Pancreas (tissue), 10 donors: ENCODE results near the gene KCNC3. TPM values are rescaled to one million over a fixed set of nuclear protein-coding genes. Genes with fewer than 3 reads are reported as not detected.
"Not testable (repeated sequence)": the region's sequence is repeated elsewhere in the genome, so short reads cannot be mapped to it uniquely, and the experiment has no call there.

Experiments
- ATAC-seq, 4 donors: fragments of 200-7000 bp; cut with Tn5 transposase; one replicate each; pipeline versions ENCODE4 v1.8.0 to v1.9.1; 2020; ENCODE audit warnings: mild to moderate bottlenecking in 4 of 4, moderate library complexity in 4 of 4
- DNase-seq, 6 donors: peaks; one replicate each; pipeline ENCODE4 v3.0.0-alpha.2; 2020
- FAIRE-seq: peaks from 2 replicates; lab custom pipeline; 2012; peaks lifted over from hg19 to GRCh38; lab: Jason Lieb, UNC
- H3K27ac ChIP-seq, 4 donors: fragments of 200-600 bp; sonication (generic); 1 replicate in 3 of 4; 2 replicates in 1 of 4; pipeline versions ENCODE4 v1.5.0 to v1.8.0; 2020
- H3K27me3 ChIP-seq, 4 donors: fragments of 200-600 bp; one replicate each; pipeline ENCODE4 v1.8.0; 2021
- H3K36me3 ChIP-seq, 3 donors: fragments of 200-600 bp; sonication (generic) in 1 of 3; one replicate each; pipeline versions ENCODE4 v1.5.0 to v1.8.0; 2020 to 2021
- H3K4me1 ChIP-seq, 3 donors: fragments of 200-600 bp; one replicate each; pipeline ENCODE4 v1.8.0; 2021
- H3K4me3 ChIP-seq, 4 donors: fragments of 200-600 bp; sonication (generic) in 2 of 4; one replicate each; pipeline versions ENCODE4 v1.5.0 to v1.8.0; 2020 to 2021
- H3K9me3 ChIP-seq, 4 donors: fragments of 200-600 bp; one replicate each; pipeline ENCODE4 v1.8.0; 2021
- WGBS, 2 donors: extraction: QIAGEN DNeasy Blood & Tissue Kit; methylation state at CpG; one replicate each; pipeline ENCODE4 v1.1.7; 2013; 5-methylcytosine and 5-hydroxymethylcytosine counted together
- intact Hi-C, 3 donors: fragments of 100-400 bp; cut with DNase I; formaldehyde crosslinking; loops; one replicate each; pipeline versions ENCODE4 v1.11.1 to v1.14.2; 2022
- polyA plus RNA-seq, 2 donors: library from polyadenylated mRNA; stranded (reverse); fragments of 200-250 nt; gene quantifications; one replicate each; pipeline ENCODE4 v1.2.3, GENCODE V29; 2013
- total RNA-seq, 6 donors: library from RNA; stranded (reverse); fragmentation: NEBNext Ultra II Directional in 4 of 6; extraction: Animal tissue kit (Norgen Biotek cat#: 25700) in 4 of 6; gene quantifications; one replicate each; pipeline versions ENCODE4 v1.2.1 to v1.2.4, GENCODE V29; 2021 to 2023
- TF ChIP-seq, protein P1 (sequence below), 4 donors: fragments of 200-600 bp; sonication (generic) in 3 of 4; IDR thresholded peaks; one replicate each; pipeline versions ENCODE4 v1.5.0 to v1.8.0; 2021; ENCODE audit warnings: antibody characterized with exemption in 4 of 4
- donor health status: healthy with polysubstance abuse.
- donor health status: DM: no; HTN: no; CAD: no; lungs with moderate emphysema.
- donor health status: DM: no; HTN: no; CAD: no.
- donor health status: control.
- donor health status: control.
- donor health status: Bipolar disorder and iron deficiency.
- donor health status: DM: yes; HTN: yes; CAD: no.
- donor health status: DM: no; HTN: no; CAD: no.
- donor health status: DM: no; HTN: no; CAD: no.
- donor health status: DM: yes; HTN: yes; CAD: no.

KCNC3 gene
- total and polyA plus RNA-seq, 8 donors, result 2.4 to 7.1 (median 3.6) TPM

DNA sequence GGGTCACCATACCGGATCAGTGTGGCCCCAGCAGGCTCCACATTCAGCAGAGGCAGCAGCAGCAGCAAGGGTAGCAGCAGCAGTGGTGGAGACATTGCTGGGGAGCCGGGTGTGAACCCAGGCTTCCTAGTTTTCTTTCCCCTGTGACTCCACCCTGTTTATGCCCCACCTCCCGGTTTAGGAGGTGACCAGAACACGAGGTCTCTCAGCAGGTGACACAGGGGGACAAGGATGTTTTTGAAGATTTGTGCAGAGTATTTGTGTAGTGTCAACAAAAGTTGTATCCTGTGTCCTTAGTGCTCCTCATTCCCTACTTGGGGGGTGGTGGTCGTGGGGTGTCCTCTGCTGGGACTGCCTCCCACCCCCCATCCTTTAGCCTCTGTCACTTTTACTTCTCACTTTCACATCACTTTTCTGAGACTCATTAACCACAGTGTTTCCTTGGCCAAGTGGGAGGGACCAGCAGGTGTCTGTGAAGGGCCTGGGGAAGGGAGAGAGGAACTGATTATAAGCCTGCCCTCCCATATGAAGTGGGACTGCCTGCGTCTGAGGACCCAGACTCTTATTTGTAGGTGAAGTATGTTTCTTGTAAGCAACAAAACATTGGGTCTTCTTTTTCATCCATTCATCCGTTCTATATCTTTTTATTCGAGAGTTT, 15.6 kb upstream of the KCNC3 start:
- Histone ChIP-seq H3K4me1 (no peaks in the 10 kb centered on the region), H3K27me3 (no peaks in the 10 kb centered on the region), H3K9me3 (no peaks in the 10 kb centered on the region), H3K4me3 (no peak overlapping the region), H3K36me3 (no peaks in the 10 kb centered on the region), H3K27ac (no peak overlapping the region)
- DNase-seq, result peak in 1 of 6 donors; percentile 25
- no peak for FAIRE-seq
- TF ChIP-seq, protein P1, sequence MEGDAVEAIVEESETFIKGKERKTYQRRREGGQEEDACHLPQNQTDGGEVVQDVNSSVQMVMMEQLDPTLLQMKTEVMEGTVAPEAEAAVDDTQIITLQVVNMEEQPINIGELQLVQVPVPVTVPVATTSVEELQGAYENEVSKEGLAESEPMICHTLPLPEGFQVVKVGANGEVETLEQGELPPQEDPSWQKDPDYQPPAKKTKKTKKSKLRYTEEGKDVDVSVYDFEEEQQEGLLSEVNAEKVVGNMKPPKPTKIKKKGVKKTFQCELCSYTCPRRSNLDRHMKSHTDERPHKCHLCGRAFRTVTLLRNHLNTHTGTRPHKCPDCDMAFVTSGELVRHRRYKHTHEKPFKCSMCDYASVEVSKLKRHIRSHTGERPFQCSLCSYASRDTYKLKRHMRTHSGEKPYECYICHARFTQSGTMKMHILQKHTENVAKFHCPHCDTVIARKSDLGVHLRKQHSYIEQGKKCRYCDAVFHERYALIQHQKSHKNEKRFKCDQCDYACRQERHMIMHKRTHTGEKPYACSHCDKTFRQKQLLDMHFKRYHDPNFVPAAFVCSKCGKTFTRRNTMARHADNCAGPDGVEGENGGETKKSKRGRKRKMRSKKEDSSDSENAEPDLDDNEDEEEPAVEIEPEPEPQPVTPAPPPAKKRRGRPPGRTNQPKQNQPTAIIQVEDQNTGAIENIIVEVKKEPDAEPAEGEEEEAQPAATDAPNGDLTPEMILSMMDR (IDR thresholded peaks at IDR 0.05), result no peak
- intact Hi-C loops, result no loop called here
- WGBS, 2 donors, result 83 to 85% methylated on average over 8 of the region's 8 CpGs
- ATAC-seq, result peak in 1 of 4 donors; percentile 60

DNA sequence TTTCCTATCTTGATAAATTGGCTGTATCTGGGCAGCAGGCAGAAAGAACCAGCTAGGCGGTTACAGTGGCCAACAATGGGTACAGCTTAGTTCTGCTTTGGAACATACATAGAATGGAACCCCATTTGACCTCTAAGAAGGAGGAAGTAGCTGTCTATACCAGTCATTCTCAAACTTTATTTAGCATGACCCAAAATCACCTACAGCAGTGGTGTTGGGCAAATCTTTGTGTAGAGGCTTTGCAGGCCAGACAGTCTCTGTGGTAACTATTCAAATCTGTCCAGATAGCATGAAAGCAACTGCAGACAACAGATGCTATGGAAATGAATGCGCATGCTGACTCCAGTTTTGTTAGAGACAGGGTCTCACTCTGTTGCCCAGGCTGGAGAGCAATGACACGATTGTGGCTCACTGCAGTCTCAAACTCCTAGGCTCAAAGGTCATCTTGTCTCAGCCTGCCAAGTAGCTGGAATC, 12.0 kb upstream of the KCNC3 start:
- TF ChIP-seq, protein P1 (IDR thresholded peaks at IDR 0.05), result no peak
- intact Hi-C loops, result no loop called here
- Histone ChIP-seq H3K27me3 (no peaks in the 10 kb centered on the region), H3K4me1 (no peaks in the 10 kb centered on the region), H3K36me3 (no peaks in the 10 kb centered on the region), H3K4me3 (no peak overlapping the region), H3K27ac (no peak overlapping the region), H3K9me3 (no peaks in the 10 kb centered on the region)
- DNase-seq (no peak), FAIRE-seq (no peak), ATAC-seq (peak in 2 of 4 donors; percentile 49 to 70)
- 75 to 77% methylated on average over 3 of the region's 3 CpGs for WGBS, 2 donors

DNA sequence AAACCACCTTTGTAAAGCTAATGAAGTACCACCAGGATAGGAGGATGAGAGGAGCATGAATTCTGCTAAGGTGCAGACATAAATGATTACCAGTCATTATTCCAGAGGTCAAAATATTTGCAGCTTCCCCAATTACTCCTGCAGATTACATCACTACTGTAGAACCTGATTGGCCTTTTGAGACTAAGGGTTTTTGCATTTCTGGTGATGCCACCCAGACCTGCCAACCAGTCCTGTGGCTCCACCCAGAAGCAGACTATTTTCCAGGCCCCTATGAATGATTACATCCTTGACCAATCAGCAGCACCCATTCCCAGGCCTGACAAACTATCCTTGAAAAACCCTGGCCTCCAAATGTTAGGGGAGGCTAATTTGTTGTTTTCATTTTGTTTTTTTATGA, 11.2 kb upstream of the KCNC3 start:
- Histone ChIP-seq H3K27me3 (no peaks in the 10 kb centered on the region), H3K4me3 (no peak overlapping the region), H3K9me3 (no peaks in the 10 kb centered on the region), H3K36me3 (no peaks in the 10 kb centered on the region), H3K4me1 (no peaks in the 10 kb centered on the region), H3K27ac (no peak overlapping the region)
- intact Hi-C loops, result no loop called here
- no peak for ATAC-seq
- no peak for FAIRE-seq
- TF ChIP-seq, protein P1 (IDR thresholded peaks at IDR 0.05), result no peak
- DNase-seq, result no peak

DNA sequence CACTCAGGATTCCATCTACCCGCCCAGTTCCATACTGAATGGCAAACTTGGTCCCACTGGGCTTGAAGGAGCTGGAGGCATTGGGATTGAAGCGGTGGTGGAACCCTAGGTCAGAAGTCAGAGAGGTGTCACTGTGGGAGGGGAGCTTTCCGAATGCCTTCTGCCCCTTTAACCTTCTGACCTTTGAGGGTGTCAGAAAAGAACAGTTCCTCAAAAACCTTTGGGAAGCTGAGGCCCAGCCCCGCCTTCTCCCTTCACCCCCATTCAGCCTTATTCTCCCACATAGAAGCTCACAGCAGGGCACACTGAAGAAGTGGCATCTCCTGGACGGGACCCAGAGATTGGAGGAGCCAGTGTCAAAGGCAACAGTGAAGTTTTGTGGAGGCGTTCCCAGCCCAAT, 7.9 kb upstream of the KCNC3 start:
- H3K4me3 ChIP-seq, H3K27ac ChIP-seq, H3K4me1 ChIP-seq, intact Hi-C loops, H3K36me3 ChIP-seq, H3K9me3 ChIP-seq, FAIRE-seq, ATAC-seq, H3K27me3 ChIP-seq: not testable (repeated sequence)
- DNase-seq, result peak in 1 of 6 donors; percentile 19
- 93 to 95% methylated on average over 5 to 6 of the region's 6 CpGs for WGBS, 2 donors

DNA sequence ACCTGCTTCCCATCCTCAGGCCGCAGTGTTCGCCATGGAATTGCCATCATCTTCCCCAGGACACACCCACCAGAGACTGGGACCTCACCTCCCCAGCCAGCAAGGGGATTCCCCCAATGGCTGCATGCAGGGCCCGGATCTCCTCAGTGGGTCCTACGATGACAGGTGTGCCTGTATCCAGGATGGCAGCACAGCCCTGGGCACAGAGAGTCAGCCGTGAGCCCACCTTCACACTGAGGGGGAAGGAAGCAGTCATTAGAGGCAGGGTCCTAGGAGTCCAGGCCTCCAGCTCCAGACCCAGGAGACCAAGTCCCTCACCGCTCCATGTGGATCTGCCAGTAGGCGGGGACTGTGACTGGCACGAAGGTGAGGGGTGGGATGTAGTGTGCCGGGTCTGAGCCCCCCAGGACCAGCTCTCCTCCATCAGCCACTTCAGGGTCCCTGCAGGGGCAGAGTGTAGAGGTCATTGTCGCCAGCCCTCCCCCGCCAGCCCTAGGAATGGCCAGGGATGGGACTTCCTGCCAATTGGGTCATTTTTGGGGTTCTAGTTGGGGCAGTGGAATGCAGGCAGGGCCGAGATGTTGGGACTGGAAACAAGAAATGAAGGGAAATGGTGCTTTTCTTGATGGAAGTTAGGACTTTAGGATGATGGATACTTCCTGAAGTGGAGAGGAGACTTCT, 5.7 kb upstream of the KCNC3 start:
- no peaks in the 10 kb centered on the region for H3K27me3 ChIP-seq
- peak in 5 of 6 donors; percentile 37 to 54 (median 46) for DNase-seq
- H3K4me1 ChIP-seq, result peaks cover 4 to 16% (median 7%) of the 10 kb centered on the region in 3 donors

More for the DNA sequence above, 5.7 kb upstream of the KCNC3 start:
- TF ChIP-seq, protein P1 (IDR thresholded peaks at IDR 0.05), result no peak
- ATAC-seq (no peak), FAIRE-seq (no peak)
- WGBS, 2 donors, result 94% methylated on average over 12 of the region's 12 CpGs
- Histone ChIP-seq H3K27ac (no peak overlapping the region), H3K36me3 (no peaks in the 10 kb centered on the region), H3K4me3 (no peak overlapping the region), H3K9me3 (no peaks in the 10 kb centered on the region)
- intact Hi-C loops, result no loop called here
